ENCODE results near the gene SPRED3. TPM values are rescaled to one million over a fixed set of nuclear protein-coding genes. Genes with fewer than 3 reads are reported as not detected.

SPRED3 gene
- total and polyA plus RNA-seq, 9 of the 15 experiments (the other 6 are each of a cell fraction or from before 2014, with no cell fraction given) = 0.05 to 1.3 (median 0.36) TPM

DNA sequence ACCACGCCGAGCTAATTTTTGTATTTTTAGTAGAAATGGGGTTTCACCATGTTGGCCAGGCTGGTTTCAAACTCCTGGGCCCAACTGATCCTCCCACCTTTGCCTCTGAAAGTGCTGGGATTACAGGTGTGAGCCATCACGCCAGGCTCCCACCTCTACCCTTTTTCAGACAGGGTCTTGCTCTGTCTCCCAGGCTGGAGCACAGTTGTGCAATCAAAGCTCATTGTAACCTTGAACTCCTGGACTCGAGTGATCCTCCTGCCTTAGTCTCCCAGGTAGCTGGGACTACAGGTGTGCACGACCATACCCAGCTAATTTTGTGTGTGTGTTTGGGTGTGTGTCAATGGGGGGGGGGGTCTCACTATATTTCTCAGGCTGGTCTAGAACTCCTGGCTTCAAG, 35.8 kb downstream of the SPRED3 start:
- WGBS (ENCODE audit: insufficient coverage, low coverage, missing lambda C conversion rate) = 60% methylated on average over 3 of the region's 5 CpGs
- ChIA-PET CTCF (ENCODE audit: low intra/inter-chr PET ratio) (no interaction called here), POLR2A (interaction anchor here (1.1 to 1.3 kb wide), 4 partner anchors 9 to 13 kb away, joined by 3 to 6 read pairs (median 4); no protein-coding TSS in a partner anchor)
- Histone ChIP-seq H3K4me2 (ENCODE audit: insufficient read depth, low read length) (no peak overlapping the region), H3K79me2 (ENCODE audit: control insufficient read depth, insufficient read depth, low read length) (peaks cover 4% of the 10 kb centered on the region; the same call in 1 of the 3 replicates), H3K4me3 (no peak overlapping the region), H4K20me1 (replicated peaks; ENCODE audit: control insufficient read depth, insufficient read depth, low read length) (no peaks in the 10 kb centered on the region), H3K4me1 (replicated peaks in 1 of 2; ENCODE audit: control insufficient read depth in 2 of 2, insufficient read depth in 2 of 2, low read length in 2 of 2) (peaks cover 17 to 26% of the 10 kb centered on the region in 2 experiments; a peak in 4 of 5 replicates), H3K9me1 (ENCODE audit: control insufficient read depth, insufficient read depth, low read length) (no peaks in the 10 kb centered on the region), H3K9me3 (replicated peaks; ENCODE audit: control insufficient read depth, insufficient read depth, low read depth, low read length) (no peaks in the 10 kb centered on the region), H3K9ac (ENCODE audit: insufficient read depth in 1 of 2, low read depth in 2 of 2, low read length in 2 of 2) (no peak overlapping the region), H2AFZ (ENCODE audit: low read depth, low read length) (no peak overlapping the region), H3K27ac (ENCODE audit: extremely low read depth, low read depth, low read length) (no peak overlapping the region), H3K36me3 (ENCODE audit: control insufficient read depth, insufficient read depth, low read length) (no peaks in the 10 kb centered on the region), H3K27me3 (ENCODE audit: control insufficient read depth in 2 of 2, insufficient read depth in 2 of 2, low read length in 2 of 2) (no peaks in the 10 kb centered on the region)
- FAIRE-seq (no peak), DNase-seq (ENCODE audit: extremely low read depth in 1 of 4, low spot score in 3 of 4) (no peak), ATAC-seq (no peak)
- in situ Hi-C loops (cut with MboI) = no loop called here
- intact Hi-C loops (cut with micrococcal nuclease) = no loop called here
- BruUV-seq (replicated peaks) = no TSS peak
- TF ChIP-seq CEBPB (tag; IDR thresholded peaks at IDR 0.05) (peak; percentile 47; the same call in 1 of the 2 replicates), IRF2 (CRISPR knock-in tag; IDR thresholded peaks at IDR 0.05) (no peak)

- H3K4me3 ChIP-seq = peak overlapping the region; percentile 36
- peak overlapping the region; percentile 66 to 88; a peak in 3 of 4 replicates for H3K9ac ChIP-seq (ENCODE audit: insufficient read depth in 1 of 2, low read depth in 2 of 2, low read length in 2 of 2)
- peaks cover 17 to 23% of the 10 kb centered on the region in 2 experiments; a peak in 4 of 5 replicates for H3K4me1 ChIP-seq (replicated peaks in 1 of 2; ENCODE audit: control insufficient read depth in 2 of 2, insufficient read depth in 2 of 2, low read length in 2 of 2)
- peak overlapping the region; percentile 79 for H3K27ac ChIP-seq (ENCODE audit: extremely low read depth, low read depth, low read length)
- intact Hi-C loops (cut with micrococcal nuclease) = no loop called here
- no peaks in the 10 kb centered on the region for H4K20me1 ChIP-seq (replicated peaks; ENCODE audit: control insufficient read depth, insufficient read depth, low read length)
- BruUV-seq (replicated peaks) = no TSS peak
- peak overlapping the region; percentile 99 for H2AFZ ChIP-seq (ENCODE audit: low read depth, low read length)
- peak overlapping the region; percentile 80 for H3K4me2 ChIP-seq (ENCODE audit: insufficient read depth, low read length)
- 71% methylated on average over 7 of the region's 7 CpGs for WGBS (ENCODE audit: insufficient coverage, low coverage, missing lambda C conversion rate)
- ChIA-PET CTCF (ENCODE audit: low intra/inter-chr PET ratio) (no interaction called here), POLR2A (interaction anchor here (0.6 to 1.3 kb wide), 3 partner anchors 10 to 207 kb away, joined by 3 to 4 read pairs (median 3); no protein-coding TSS in a partner anchor)
- H3K79me2 ChIP-seq (ENCODE audit: control insufficient read depth, insufficient read depth, low read length) = peaks cover 4% of the 10 kb centered on the region; the same call in 1 of the 3 replicates
- H3K9me3 ChIP-seq (replicated peaks; ENCODE audit: control insufficient read depth, insufficient read depth, low read depth, low read length) = no peaks in the 10 kb centered on the region
- FAIRE-seq = no peak
- in situ Hi-C loops (cut with MboI) = no loop called here
- TF ChIP-seq BCOR (IDR thresholded peaks at IDR 0.05) = peak; percentile 78
- TF ChIP-seq ZFP36 (IDR thresholded peaks at IDR 0.05; ENCODE audit: low read depth, low read length, partially characterized antibody) = peak; percentile 72
- TF ChIP-seq L3MBTL2 (IDR thresholded peaks at IDR 0.05) = no peak
- TF ChIP-seq SIN3A (IDR thresholded peaks at IDR 0.05; ENCODE audit: borderline replicate concordance in 2 of 2, control insufficient read depth in 1 of 2, low read depth in 2 of 2, low read length in 2 of 2) = 0 out of 4 replicates have a peak, but pooled peaks of 1 of the 2 experiments have one; percentile 10
- peak; percentile 55 for TF ChIP-seq RBM25 (IDR thresholded peaks at IDR 0.05; ENCODE audit: low read depth, low read length, severe bottlenecking)
- no peak for TF ChIP-seq HNRNPL (IDR thresholded peaks at IDR 0.05; ENCODE audit: low read depth, low read length)
- TF ChIP-seq PRDM10 (IDR thresholded peaks at IDR 0.05; ENCODE audit: partially characterized antibody) = peak; percentile 38
- TF ChIP-seq SREBF1 (IDR thresholded peaks at IDR 0.05; ENCODE audit: borderline replicate concordance, low read depth, low read length) = no peak
- no peaks in the 10 kb centered on the region for H3K36me3 ChIP-seq (ENCODE audit: control insufficient read depth, insufficient read depth, low read length)
- H3K9me1 ChIP-seq (ENCODE audit: control insufficient read depth, insufficient read depth, low read length) = no peaks in the 10 kb centered on the region
- H3K27me3 ChIP-seq (ENCODE audit: control insufficient read depth in 2 of 2, insufficient read depth in 2 of 2, low read length in 2 of 2) = no peaks in the 10 kb centered on the region
- no peak; the same call in 2 of the 3 replicates for ATAC-seq
- no peak for DNase-seq (ENCODE audit: extremely low read depth in 1 of 4, low spot score in 3 of 4)
Observed at GRCh38 chr19:38425222-38425809, 36.8 kb downstream of the SPRED3 start.
